ENCODE data around the gene CCDC69. TPM values are rescaled to one million over a fixed set of nuclear protein-coding genes. Genes with fewer than 3 reads are reported as not detected.

The CCDC69 gene
- total and polyA plus RNA-seq, 10 of the 15 experiments (the other 5 are each of a cell fraction or from before 2014, with no cell fraction given): 13.5 to 106 (median 70.1) TPM

DNA sequence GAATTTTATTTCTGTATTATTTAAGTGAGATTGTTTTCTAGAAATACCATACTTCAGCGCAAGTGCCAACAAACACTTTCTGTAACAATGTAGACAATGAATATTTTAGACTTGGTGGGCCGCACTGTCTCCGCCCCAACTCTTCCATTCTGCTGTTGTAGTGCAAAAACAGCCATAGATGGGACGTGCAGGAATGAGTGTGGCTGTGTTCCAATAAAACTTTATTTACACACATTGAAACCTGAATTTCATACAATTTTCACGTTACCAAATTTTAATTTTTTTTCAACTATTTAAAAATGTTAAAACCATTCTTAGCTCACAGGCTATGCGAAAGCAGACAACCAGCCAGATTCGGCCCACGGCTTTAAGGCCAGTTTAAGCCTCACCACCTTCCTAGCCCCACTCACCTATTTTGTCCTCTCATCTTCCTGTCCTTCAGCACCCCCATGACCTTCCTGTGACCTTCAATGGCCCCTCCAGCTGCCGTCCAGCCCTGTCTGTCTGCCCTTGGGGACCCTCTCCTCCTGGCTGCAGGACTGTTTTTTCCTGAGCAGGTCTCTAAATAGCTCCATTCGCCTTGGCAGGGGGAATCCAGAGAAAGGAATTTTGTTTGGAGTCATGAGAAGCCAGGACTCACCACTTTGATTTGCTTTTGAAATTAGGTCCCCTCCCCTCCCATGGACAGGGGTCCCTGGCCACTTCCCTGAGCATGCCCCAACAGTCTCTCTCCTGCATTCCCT lies 55.1 kb downstream of the CCDC69 start:
- in situ Hi-C loops (cut with MboI) (loop anchor here (10.0 kb wide), 1 partner anchor 374 kb away; no protein-coding TSS in a partner anchor), intact Hi-C loops (cut with micrococcal nuclease; ENCODE audit: unreplicated experiment) (loop anchor here (5.0 kb wide), 1 partner anchor 149 kb away; no protein-coding TSS in a partner anchor)
- DNase-seq (ENCODE audit: low read depth, low spot score) (no peak), ATAC-seq (no peak), FAIRE-seq (no peak)
- Histone ChIP-seq H3K27ac (ENCODE audit: control insufficient read depth, insufficient read depth) (no peak overlapping the region), H4K20me1 (ENCODE audit: control insufficient read depth, insufficient read depth) (no peaks in the 10 kb centered on the region), H3K4me2 (ENCODE audit: control insufficient read depth, insufficient read depth) (no peak overlapping the region), H3K36me3 (ENCODE audit: control insufficient read depth in 2 of 2, insufficient read depth in 2 of 2, low read length in 1 of 2) (no peaks in the 10 kb centered on the region), H3K9ac (ENCODE audit: control insufficient read depth, insufficient read depth, low read length) (no peak overlapping the region), H3K27me3 (replicated peaks in 1 of 2; ENCODE audit: control insufficient read depth in 2 of 2, insufficient read depth in 2 of 2, low read length in 1 of 2) (no peaks in the 10 kb centered on the region), H3K9me3 (replicated peaks; ENCODE audit: control insufficient read depth, insufficient read depth, low read length) (no peaks in the 10 kb centered on the region), H3K4me1 (ENCODE audit: control insufficient read depth, insufficient read depth, low read length) (peaks cover 3% of the 10 kb centered on the region; the same call in 1 of the 2 replicates), H3K79me2 (ENCODE audit: control insufficient read depth, insufficient read depth, low read length) (no peaks in the 10 kb centered on the region), H3K4me3 (no peak overlapping the region), H2AFZ (ENCODE audit: control insufficient read depth, low read depth, low read length) (no peak overlapping the region)
- 65% methylated on average over 10 of the region's 10 CpGs for WGBS (ENCODE audit: insufficient coverage, insufficient replicate concordance, low lambda C conversion rate, missing lambda C conversion rate)
- ChIA-PET RAD21 (ENCODE audit: unreplicated experiment) (interaction anchor here (1.1 to 9.1 kb wide), 6 partner anchors 42 to 129 kb away, joined by 3 to 306 read pairs (median 15); no protein-coding TSS in a partner anchor), POLR2A (no interaction called here), SMC1A (ENCODE audit: uncharacterized antibody, unreplicated experiment) (interaction anchor here (0.8 to 35.3 kb wide), 11 partner anchors 8 to 147 kb away, joined by 3 to 1132 read pairs (median 8); no protein-coding TSS in a partner anchor), CTCF (interaction anchor here (0.8 to 40.1 kb wide), 6 partner anchors 11 to 117 kb away, joined by 3 to 1107 read pairs (median 143); partner anchors contain the start of gene ANXA6)
- TF ChIP-seq, protein P1, sequence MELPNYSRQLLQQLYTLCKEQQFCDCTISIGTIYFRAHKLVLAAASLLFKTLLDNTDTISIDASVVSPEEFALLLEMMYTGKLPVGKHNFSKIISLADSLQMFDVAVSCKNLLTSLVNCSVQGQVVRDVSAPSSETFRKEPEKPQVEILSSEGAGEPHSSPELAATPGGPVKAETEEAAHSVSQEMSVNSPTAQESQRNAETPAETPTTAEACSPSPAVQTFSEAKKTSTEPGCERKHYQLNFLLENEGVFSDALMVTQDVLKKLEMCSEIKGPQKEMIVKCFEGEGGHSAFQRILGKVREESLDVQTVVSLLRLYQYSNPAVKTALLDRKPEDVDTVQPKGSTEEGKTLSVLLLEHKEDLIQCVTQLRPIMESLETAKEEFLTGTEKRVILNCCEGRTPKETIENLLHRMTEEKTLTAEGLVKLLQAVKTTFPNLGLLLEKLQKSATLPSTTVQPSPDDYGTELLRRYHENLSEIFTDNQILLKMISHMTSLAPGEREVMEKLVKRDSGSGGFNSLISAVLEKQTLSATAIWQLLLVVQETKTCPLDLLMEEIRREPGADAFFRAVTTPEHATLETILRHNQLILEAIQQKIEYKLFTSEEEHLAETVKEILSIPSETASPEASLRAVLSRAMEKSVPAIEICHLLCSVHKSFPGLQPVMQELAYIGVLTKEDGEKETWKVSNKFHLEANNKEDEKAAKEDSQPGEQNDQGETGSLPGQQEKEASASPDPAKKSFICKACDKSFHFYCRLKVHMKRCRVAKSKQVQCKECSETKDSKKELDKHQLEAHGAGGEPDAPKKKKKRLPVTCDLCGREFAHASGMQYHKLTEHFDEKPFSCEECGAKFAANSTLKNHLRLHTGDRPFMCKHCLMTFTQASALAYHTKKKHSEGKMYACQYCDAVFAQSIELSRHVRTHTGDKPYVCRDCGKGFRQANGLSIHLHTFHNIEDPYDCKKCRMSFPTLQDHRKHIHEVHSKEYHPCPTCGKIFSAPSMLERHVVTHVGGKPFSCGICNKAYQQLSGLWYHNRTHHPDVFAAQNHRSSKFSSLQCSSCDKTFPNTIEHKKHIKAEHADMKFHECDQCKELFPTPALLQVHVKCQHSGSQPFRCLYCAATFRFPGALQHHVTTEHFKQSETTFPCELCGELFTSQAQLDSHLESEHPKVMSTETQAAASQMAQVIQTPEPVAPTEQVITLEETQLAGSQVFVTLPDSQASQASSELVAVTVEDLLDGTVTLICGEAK (IDR thresholded peaks at IDR 0.05; ENCODE audit: borderline replicate concordance): peak; percentile 77
- TF ChIP-seq CREB1 (IDR thresholded peaks at IDR 0.05; ENCODE audit: low read depth): no peak
- BruUV-seq (replicated peaks): no TSS peak

Measured in GM12878 (cell line).